Gastrocnemius medialis (tissue), 4 donors: ENCODE data around the gene PTF1A. TPM values are rescaled to one million over a fixed set of nuclear protein-coding genes. Genes with fewer than 3 reads are reported as not detected.

Experiments
- ATAC-seq, 2 donors: fragments of 150-250 bp; one replicate each; pipeline ENCODE4 v1.9.1; 2016
- DNase-seq, 2 donors: peaks; one replicate each; pipeline ENCODE4 v3.0.0-alpha.2; 2019
- H3K27ac ChIP-seq, 4 donors: fragments of 200-600 bp; sonication (generic); 1 replicate in 1 of 4; 2 replicates in 3 of 4; pipeline ENCODE4 v1.5.1; 2016 to 2018; ENCODE audit warnings: mild to moderate bottlenecking in 2 of 4, moderate library complexity in 1 of 4
- H3K27me3 ChIP-seq, 3 donors: fragments of 200-600 bp; sonication (generic) in 2 of 3; 1 replicate in 1 of 3; 2 replicates in 2 of 3; pipeline versions ENCODE4 v1.5.1 to v1.6.0; 2016 to 2019; ENCODE audit warnings: mild to moderate bottlenecking in 1 of 3, moderate library complexity in 1 of 3
- H3K36me3 ChIP-seq, 2 donors: fragments of 200-600 bp; sonication (generic) in 1 of 2; one replicate each; pipeline ENCODE4 v1.5.1; 2017 to 2018
- H3K4me1 ChIP-seq, 2 donors: fragments of 200-600 bp; sonication (generic) in 1 of 2; one replicate each; pipeline ENCODE4 v1.5.1; 2016 to 2017; ENCODE audit warnings: mild to moderate bottlenecking in 2 of 2
- H3K4me3 ChIP-seq, 4 donors: fragments of 200-600 bp; sonication (generic) in 3 of 4; 1 replicate in 1 of 4; 2 replicates in 3 of 4; pipeline ENCODE4 v1.5.1; 2016 to 2019; ENCODE audit warnings: mild to moderate bottlenecking in 2 of 4
- H3K9me3 ChIP-seq, 3 donors: fragments of 200-600 bp; sonication (generic) in 2 of 3; 1 replicate in 1 of 3; 2 replicates in 2 of 3; pipeline ENCODE4 v1.5.1; 2016 to 2019
- CTCF ChIP-seq, 5 experiments: fragments of 450-650 bp in 3 of 5; fragments of 200-600 bp in 2 of 5; sonication (generic) in 2 of 5; IDR thresholded peaks in 4 of 5; conservative IDR thresholded peaks in 1 of 5; 1 replicate in 4 of 5; 2 replicates in 1 of 5; pipeline ENCODE4 v1.5.1; 2016 to 2019; ENCODE audit warnings: antibody characterized with exemption in 5 of 5, mild to moderate bottlenecking in 3 of 5, moderate library complexity in 3 of 5
- POLR2A ChIP-seq, 2 donors: fragments of 450-650 bp; IDR thresholded peaks; one replicate each; pipeline ENCODE4 v1.6.1; 2017; ENCODE audit warnings: antibody characterized with exemption in 2 of 2, mild to moderate bottlenecking in 2 of 2, moderate library complexity in 2 of 2
- in situ Hi-C, 4 donors: fragments of 200-750 bp; cut with MboI; loops; one replicate each; pipeline versions ENCODE4 v1.15.0 to v1.8.0; 2017; ENCODE audit warnings: low sequenced_read_pairs in 4 of 4
- intact Hi-C: fragments of 100-400 bp; cut with DNase I; formaldehyde crosslinking; loops from one replicate; pipeline ENCODE4 v1.15.1; 2023; ENCODE audit warnings: low total_unique reads
- total RNA-seq, 4 donors: library from RNA; depleted of rRNA; stranded (reverse); fragments of >200 nt; gene quantifications; one replicate each; pipeline versions ENCODE4 v1.1.0 to v1.2.3, GENCODE V29; 2016

Gene PTF1A
- total RNA-seq, 4 donors from 2014 or later: not detected

GRCh38 chr10:23187155-23187554, 5.0 kb upstream of the PTF1A start:
- ATAC-seq: no peak
- Histone ChIP-seq H3K27me3 (peaks cover 24 to 35% (median 30%) of the 10 kb centered on the region in 3 donors), H3K4me3 (no peak overlapping the region), H3K27ac (no peak overlapping the region), H3K36me3 (no peaks in the 10 kb centered on the region), H3K9me3 (no peaks in the 10 kb centered on the region), H3K4me1 (no peaks in the 10 kb centered on the region)
- intact Hi-C loops: no loop called here
- in situ Hi-C loops: no loop called here
- no peak for DNase-seq
- no peak for TF ChIP-seq POLR2A (IDR thresholded peaks at IDR 0.05)

- TF ChIP-seq POLR2A (IDR thresholded peaks at IDR 0.05) (no peak), CTCF (IDR thresholded peaks at IDR 0.05 in 4 of 5, conservative IDR thresholded peaks at IDR 0.05 in 1 of 5) (no peak)
- H3K9me3 ChIP-seq: no peaks in the 10 kb centered on the region
- intact Hi-C loops (no loop called here), in situ Hi-C loops (no loop called here)
- no peak overlapping the region for H3K27ac ChIP-seq
- peaks cover 38 to 47% (median 39%) of the 10 kb centered on the region in 3 donors for H3K27me3 ChIP-seq
- ATAC-seq: no peak
- no peaks in the 10 kb centered on the region for H3K4me1 ChIP-seq
- DNase-seq: no peak
- H3K36me3 ChIP-seq: no peaks in the 10 kb centered on the region
- H3K4me3 ChIP-seq: no peak overlapping the region
These were observed 3.1 kb upstream of the PTF1A start for GRCh38 chr10:23189024-23189423.

GRCh38 chr10:23190872-23191763, 994 bp upstream of the PTF1A start:
- Histone ChIP-seq H3K27me3 (peaks cover 58 to 68% (median 59%) of the 10 kb centered on the region in 3 donors), H3K27ac (no peak overlapping the region), H3K4me3 (no peak overlapping the region), H3K9me3 (no peaks in the 10 kb centered on the region), H3K4me1 (no peaks in the 10 kb centered on the region), H3K36me3 (no peaks in the 10 kb centered on the region)
- no peak for TF ChIP-seq CTCF (IDR thresholded peaks at IDR 0.05 in 4 of 5, conservative IDR thresholded peaks at IDR 0.05 in 1 of 5)
- no peak for TF ChIP-seq POLR2A (IDR thresholded peaks at IDR 0.05)
- in situ Hi-C loops (no loop called here), intact Hi-C loops (no loop called here)
- DNase-seq (no peak), ATAC-seq (no peak)

DNA sequence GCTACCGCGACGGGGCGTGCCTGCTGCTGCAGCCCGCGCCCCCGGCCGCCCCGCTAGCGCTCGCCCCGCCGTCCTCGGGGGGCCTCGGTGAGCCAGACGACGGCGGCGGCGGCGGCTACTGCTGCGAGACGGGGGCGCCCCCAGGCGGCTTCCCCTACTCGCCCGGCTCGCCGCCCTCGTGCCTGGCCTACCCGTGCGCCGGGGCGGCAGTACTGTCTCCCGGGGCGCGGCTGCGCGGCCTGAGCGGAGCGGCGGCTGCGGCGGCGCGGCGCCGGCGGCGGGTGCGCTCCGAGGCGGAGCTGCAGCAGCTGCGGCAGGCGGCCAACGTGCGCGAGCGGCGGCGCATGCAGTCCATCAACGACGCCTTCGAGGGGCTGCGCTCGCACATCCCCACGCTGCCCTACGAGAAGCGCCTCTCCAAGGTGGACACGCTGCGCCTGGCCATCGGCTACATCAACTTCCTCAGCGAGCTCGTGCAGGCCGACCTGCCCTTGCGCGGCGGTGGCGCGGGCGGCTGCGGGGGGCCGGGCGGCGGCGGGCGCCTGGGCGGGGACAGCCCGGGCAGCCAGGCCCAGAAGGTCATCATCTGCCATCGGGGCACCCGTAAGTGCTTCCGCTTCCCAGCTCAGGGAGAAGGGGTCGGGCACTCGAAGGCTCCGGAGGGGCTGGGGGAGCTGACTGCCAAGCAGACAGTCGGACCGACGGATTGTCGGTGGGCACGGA, 761 bp downstream of the PTF1A start:
- no peak overlapping the region for H3K27ac ChIP-seq
- intact Hi-C loops (no loop called here), in situ Hi-C loops (no loop called here)
- TF ChIP-seq POLR2A (IDR thresholded peaks at IDR 0.05): no peak
- TF ChIP-seq CTCF (IDR thresholded peaks at IDR 0.05 in 4 of 5, conservative IDR thresholded peaks at IDR 0.05 in 1 of 5): no peak
- no peaks in the 10 kb centered on the region for H3K4me1 ChIP-seq
- no peaks in the 10 kb centered on the region for H3K9me3 ChIP-seq
- H3K4me3 ChIP-seq: no peak overlapping the region
- H3K27me3 ChIP-seq: peaks cover 67 to 69% (median 67%) of the 10 kb centered on the region in 3 donors
- H3K36me3 ChIP-seq: no peaks in the 10 kb centered on the region
- DNase-seq (no peak), ATAC-seq (no peak)

DNA sequence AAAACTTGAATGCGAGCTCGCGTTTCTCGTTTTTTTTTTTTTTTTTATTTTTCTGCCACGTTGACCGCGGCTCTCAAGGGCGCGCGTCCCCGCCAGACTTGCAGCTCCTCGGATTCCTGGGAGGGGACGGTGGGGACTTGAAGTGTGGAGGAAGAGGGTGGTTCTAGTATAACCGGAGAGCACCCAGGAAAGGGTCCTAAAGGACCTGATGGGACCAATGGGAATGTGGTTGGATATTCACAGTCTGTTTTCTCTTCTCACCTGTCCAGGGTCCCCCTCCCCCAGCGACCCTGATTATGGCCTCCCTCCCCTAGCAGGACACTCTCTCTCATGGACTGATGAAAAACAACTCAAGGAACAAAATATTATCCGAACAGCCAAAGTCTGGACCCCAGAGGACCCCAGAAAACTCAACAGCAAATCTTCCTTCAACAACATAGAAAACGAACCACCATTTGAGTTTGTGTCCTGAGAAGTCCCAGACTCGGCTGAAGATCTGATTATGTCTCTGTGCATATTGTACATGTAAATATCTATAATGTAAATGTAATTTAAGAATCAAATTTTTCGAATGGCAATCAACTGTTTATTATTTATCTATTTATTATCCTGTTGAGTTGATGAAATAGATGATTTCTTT, 1.4 kb downstream of the PTF1A start:
- H3K4me3 ChIP-seq: no peak overlapping the region
- intact Hi-C loops (no loop called here), in situ Hi-C loops (no loop called here)
- no peak for ATAC-seq
- H3K27me3 ChIP-seq: peaks cover 61 to 71% (median 66%) of the 10 kb centered on the region in 3 donors
- DNase-seq: no peak
- TF ChIP-seq POLR2A (IDR thresholded peaks at IDR 0.05) (no peak), CTCF (IDR thresholded peaks at IDR 0.05 in 4 of 5, conservative IDR thresholded peaks at IDR 0.05 in 1 of 5) (no peak)
- no peak overlapping the region for H3K27ac ChIP-seq
- no peaks in the 10 kb centered on the region for H3K9me3 ChIP-seq
- no peaks in the 10 kb centered on the region for H3K36me3 ChIP-seq
- no peaks in the 10 kb centered on the region for H3K4me1 ChIP-seq
